Neural cell (in vitro differentiated cells): ENCODE measurements around the gene ACVR1.

Experiments used
- EP300 ChIP-seq: fragments of 450-650 bp; conservative IDR thresholded peaks from 2 replicates; pipeline ENCODE4 v1.6.1; 2014; ENCODE audit warnings: antibody characterized with exemption, mild to moderate bottlenecking, moderate library complexity; ENCODE audit not compliant: poor library complexity, severe bottlenecking
- EZH2 ChIP-seq: fragments of 200-600, 300-800 bp; shearing (Covaris generic), sonication (generic); IDR thresholded peaks from 2 replicates; pipeline ENCODE4 v1.6.1; 2014; ENCODE audit warnings: antibody characterized with exemption, low read length, borderline replicate concordance, mild to moderate bottlenecking; ENCODE audit not compliant: insufficient read depth, poor library complexity, severe bottlenecking
- MXI1 ChIP-seq: fragments of 450-650 bp; conservative IDR thresholded peaks from 2 replicates; pipeline ENCODE4 v1.6.1; 2014; ENCODE audit warnings: antibody characterized with exemption, mild to moderate bottlenecking; ENCODE audit not compliant: poor library complexity, severe bottlenecking
- POLR2AphosphoS5 ChIP-seq: IDR thresholded peaks from 2 replicates; pipeline ENCODE4 v1.6.1; 2012
- SMC3 ChIP-seq: fragments of 450-650 bp; conservative IDR thresholded peaks from 2 replicates; pipeline ENCODE4 v1.6.1; 2014; ENCODE audit warnings: antibody characterized with exemption, mild to moderate bottlenecking, moderate library complexity; ENCODE audit not compliant: poor library complexity
- TAF1 ChIP-seq: IDR thresholded peaks from 2 replicates; pipeline ENCODE4 v1.6.1; 2012; ENCODE audit warnings: low read depth
- TF ChIP-seq, protein P1 (sequence below): fragments of 450-650 bp; IDR thresholded peaks from 2 replicates; pipeline ENCODE4 v1.5.1; 2014; ENCODE audit warnings: antibody characterized with exemption, mild to moderate bottlenecking, moderate library complexity; ENCODE audit not compliant: poor library complexity, severe bottlenecking
- TF ChIP-seq, protein P2 (sequence below): IDR thresholded peaks from 2 replicates; pipeline ENCODE4 v1.6.1; 2012; ENCODE audit warnings: borderline replicate concordance

DNA sequence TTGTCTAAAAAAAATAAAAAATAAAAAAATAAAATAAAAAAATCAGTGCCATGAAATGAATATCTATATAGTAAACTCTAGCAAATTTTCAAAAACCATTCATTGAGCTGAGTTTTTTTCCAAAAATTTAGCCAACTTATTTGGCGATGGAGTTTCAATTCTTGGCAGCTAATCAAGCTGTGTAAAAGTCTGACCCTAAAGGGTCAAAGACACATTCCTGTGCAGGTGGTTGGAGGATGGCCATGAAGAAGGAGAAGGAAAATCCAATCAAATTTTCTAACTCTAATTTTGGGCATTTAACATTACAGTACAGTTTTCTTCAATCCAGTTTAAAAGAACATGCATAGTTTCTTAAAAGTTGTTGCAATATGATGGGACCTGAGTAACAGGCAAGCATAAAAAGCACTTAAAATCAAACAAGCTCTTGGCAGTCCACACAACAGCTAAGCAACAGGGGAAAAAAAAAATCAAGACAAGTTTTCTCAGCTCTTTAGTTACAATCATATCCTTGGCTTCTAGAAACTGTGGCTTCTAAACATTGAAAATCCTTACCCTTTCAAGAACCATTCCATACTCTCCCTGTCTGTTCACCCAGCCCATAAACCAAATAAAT lies 54.5 kb downstream of the ACVR1 start:
- TF ChIP-seq, protein P1, sequence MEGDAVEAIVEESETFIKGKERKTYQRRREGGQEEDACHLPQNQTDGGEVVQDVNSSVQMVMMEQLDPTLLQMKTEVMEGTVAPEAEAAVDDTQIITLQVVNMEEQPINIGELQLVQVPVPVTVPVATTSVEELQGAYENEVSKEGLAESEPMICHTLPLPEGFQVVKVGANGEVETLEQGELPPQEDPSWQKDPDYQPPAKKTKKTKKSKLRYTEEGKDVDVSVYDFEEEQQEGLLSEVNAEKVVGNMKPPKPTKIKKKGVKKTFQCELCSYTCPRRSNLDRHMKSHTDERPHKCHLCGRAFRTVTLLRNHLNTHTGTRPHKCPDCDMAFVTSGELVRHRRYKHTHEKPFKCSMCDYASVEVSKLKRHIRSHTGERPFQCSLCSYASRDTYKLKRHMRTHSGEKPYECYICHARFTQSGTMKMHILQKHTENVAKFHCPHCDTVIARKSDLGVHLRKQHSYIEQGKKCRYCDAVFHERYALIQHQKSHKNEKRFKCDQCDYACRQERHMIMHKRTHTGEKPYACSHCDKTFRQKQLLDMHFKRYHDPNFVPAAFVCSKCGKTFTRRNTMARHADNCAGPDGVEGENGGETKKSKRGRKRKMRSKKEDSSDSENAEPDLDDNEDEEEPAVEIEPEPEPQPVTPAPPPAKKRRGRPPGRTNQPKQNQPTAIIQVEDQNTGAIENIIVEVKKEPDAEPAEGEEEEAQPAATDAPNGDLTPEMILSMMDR: no peak
- no peak for TF ChIP-seq MXI1
- no peak for TF ChIP-seq EZH2
- TF ChIP-seq, protein P2, sequence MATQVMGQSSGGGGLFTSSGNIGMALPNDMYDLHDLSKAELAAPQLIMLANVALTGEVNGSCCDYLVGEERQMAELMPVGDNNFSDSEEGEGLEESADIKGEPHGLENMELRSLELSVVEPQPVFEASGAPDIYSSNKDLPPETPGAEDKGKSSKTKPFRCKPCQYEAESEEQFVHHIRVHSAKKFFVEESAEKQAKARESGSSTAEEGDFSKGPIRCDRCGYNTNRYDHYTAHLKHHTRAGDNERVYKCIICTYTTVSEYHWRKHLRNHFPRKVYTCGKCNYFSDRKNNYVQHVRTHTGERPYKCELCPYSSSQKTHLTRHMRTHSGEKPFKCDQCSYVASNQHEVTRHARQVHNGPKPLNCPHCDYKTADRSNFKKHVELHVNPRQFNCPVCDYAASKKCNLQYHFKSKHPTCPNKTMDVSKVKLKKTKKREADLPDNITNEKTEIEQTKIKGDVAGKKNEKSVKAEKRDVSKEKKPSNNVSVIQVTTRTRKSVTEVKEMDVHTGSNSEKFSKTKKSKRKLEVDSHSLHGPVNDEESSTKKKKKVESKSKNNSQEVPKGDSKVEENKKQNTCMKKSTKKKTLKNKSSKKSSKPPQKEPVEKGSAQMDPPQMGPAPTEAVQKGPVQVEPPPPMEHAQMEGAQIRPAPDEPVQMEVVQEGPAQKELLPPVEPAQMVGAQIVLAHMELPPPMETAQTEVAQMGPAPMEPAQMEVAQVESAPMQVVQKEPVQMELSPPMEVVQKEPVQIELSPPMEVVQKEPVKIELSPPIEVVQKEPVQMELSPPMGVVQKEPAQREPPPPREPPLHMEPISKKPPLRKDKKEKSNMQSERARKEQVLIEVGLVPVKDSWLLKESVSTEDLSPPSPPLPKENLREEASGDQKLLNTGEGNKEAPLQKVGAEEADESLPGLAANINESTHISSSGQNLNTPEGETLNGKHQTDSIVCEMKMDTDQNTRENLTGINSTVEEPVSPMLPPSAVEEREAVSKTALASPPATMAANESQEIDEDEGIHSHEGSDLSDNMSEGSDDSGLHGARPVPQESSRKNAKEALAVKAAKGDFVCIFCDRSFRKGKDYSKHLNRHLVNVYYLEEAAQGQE: no peak
- no peak for TF ChIP-seq SMC3
- no peak for TF ChIP-seq TAF1
- no peak for TF ChIP-seq EP300
- TF ChIP-seq POLR2AphosphoS5: no peak
